OCI-LY1 (cell line): ENCODE results near the gene HIPK3.

ENCODE experiments used
- H2AFZ ChIP-seq: fragments of 200-600 bp; sonication (generic), shearing (Covaris generic); 2 replicates; pipeline ENCODE4 v1.6.0; 2014; ENCODE audit warnings: antibody characterized with exemption, mild to moderate bottlenecking, low read length
- H3F3A ChIP-seq: fragments of 200-600 bp; sonication (generic), shearing (Covaris generic); 2 replicates; pipeline ENCODE4 v1.6.0; 2014; ENCODE audit warnings: mild to moderate bottlenecking, antibody characterized with exemption, low read length, moderate library complexity; ENCODE audit not compliant: insufficient read depth
- H3K27ac ChIP-seq: fragments of 200-600 bp; sonication (generic); 2 replicates; pipeline ENCODE4 v1.5.1; 2014; ENCODE audit warnings: low read length, mixed run types, mild to moderate bottlenecking, low read depth; ENCODE audit not compliant: poor library complexity, severe bottlenecking
- H3K27me3 ChIP-seq: fragments of 200-600 bp; sonication (generic); 2 replicates; pipeline ENCODE4 v1.6.0; 2014; ENCODE audit warnings: antibody characterized with exemption, mild to moderate bottlenecking, low read length, moderate library complexity; ENCODE audit not compliant: insufficient read depth
- H3K36me3 ChIP-seq: fragments of 200-600 bp; sonication (generic); 2 replicates; pipeline ENCODE4 v1.6.1; 2014; ENCODE audit warnings: mild to moderate bottlenecking, antibody characterized with exemption, low read length, moderate library complexity, mixed read lengths; ENCODE audit not compliant: insufficient read depth
- H3K4me1 ChIP-seq: fragments of 200-600 bp; sonication (generic); 2 replicates; pipeline ENCODE4 v1.5.1; 2014; ENCODE audit warnings: mild to moderate bottlenecking, low read length, moderate library complexity; ENCODE audit not compliant: insufficient read depth, severe bottlenecking
- H3K4me2 ChIP-seq: fragments of 200-600 bp; sonication (generic), shearing (Covaris generic); 2 replicates; pipeline ENCODE4 v1.6.1; 2014; ENCODE audit warnings: low read length
- H3K4me3 ChIP-seq: fragments of 200-600 bp; sonication (generic); 2 replicates; pipeline ENCODE4 v1.5.1; 2014; ENCODE audit warnings: low read length, low read depth, mild to moderate bottlenecking, mixed read lengths; ENCODE audit not compliant: poor library complexity, severe bottlenecking
- H3K79me2 ChIP-seq: fragments of 200-600 bp; shearing (Covaris generic); 2 replicates; pipeline ENCODE4 v1.6.1; 2016; ENCODE audit warnings: mixed run types, low read length, mixed read lengths; ENCODE audit not compliant: insufficient read depth
- H3K9ac ChIP-seq: fragments of 200-600 bp; sonication (generic), shearing (Covaris generic); 2 replicates; pipeline ENCODE4 v1.6.1; 2014; ENCODE audit warnings: mild to moderate bottlenecking, low read length, mixed read lengths
- H3K9me2 ChIP-seq: fragments of 200-600 bp; sonication (generic), shearing (Covaris generic); 2 replicates; pipeline ENCODE4 v1.6.1; 2014; ENCODE audit warnings: low read depth, mild to moderate bottlenecking, low read length, mixed read lengths
- H3K9me3 ChIP-seq: fragments of 200-600 bp; shearing (Covaris generic); 2 replicates; pipeline ENCODE4 v1.6.1; 2014; ENCODE audit warnings: low read length, mixed read lengths
- H4K20me1 ChIP-seq: fragments of 200-600 bp; sonication (generic), shearing (Covaris generic); 2 replicates; pipeline ENCODE4 v1.6.0; 2016; ENCODE audit warnings: mild to moderate bottlenecking, low read length; ENCODE audit not compliant: insufficient read depth
- CTCF ChIP-seq: fragments of 200-600 bp; sonication (generic), shearing (Covaris generic); IDR thresholded peaks from 2 replicates; pipeline ENCODE4 v1.5.1; 2017; ENCODE audit warnings: mild to moderate bottlenecking, antibody characterized with exemption, low read length, moderate library complexity, mixed read lengths
- EZH2 ChIP-seq: fragments of 200-600 bp; sonication (generic), shearing (Covaris generic); IDR thresholded peaks from 2 replicates; pipeline ENCODE4 v1.8.0; 2017; ENCODE audit warnings: borderline replicate concordance, mixed run types, mild to moderate bottlenecking, antibody characterized with exemption, low read length, moderate library complexity, mixed read lengths

HIPK3 gene

GRCh38 chr11:33309118-33309517 lies 51.9 kb downstream of the HIPK3 start:
- H3K9me2 ChIP-seq: no peaks in the 10 kb centered on the region
- H3K4me3 ChIP-seq: no peak overlapping the region
- H3K4me2 ChIP-seq: no peak overlapping the region
- no peak for TF ChIP-seq EZH2
- no peak for TF ChIP-seq CTCF
- no peak overlapping the region for H2AFZ ChIP-seq
- H3F3A ChIP-seq: no peaks in the 10 kb centered on the region
- peaks cover 13% of the 10 kb centered on the region for H3K79me2 ChIP-seq
- no peaks in the 10 kb centered on the region for H4K20me1 ChIP-seq
- no peaks in the 10 kb centered on the region for H3K4me1 ChIP-seq
- H3K9ac ChIP-seq: no peak overlapping the region
- H3K27me3 ChIP-seq: no peaks in the 10 kb centered on the region
- no peak overlapping the region for H3K27ac ChIP-seq
- no peaks in the 10 kb centered on the region for H3K9me3 ChIP-seq
- H3K36me3 ChIP-seq: no peaks in the 10 kb centered on the region

- Histone ChIP-seq H3K27ac (no peak overlapping the region), H3K4me3 (no peak overlapping the region), H3K9me2 (no peaks in the 10 kb centered on the region), H3K4me1 (no peaks in the 10 kb centered on the region), H3K4me2 (no peak overlapping the region), H3K36me3 (no peaks in the 10 kb centered on the region), H4K20me1 (no peaks in the 10 kb centered on the region), H3K27me3 (no peaks in the 10 kb centered on the region), H2AFZ (no peak overlapping the region), H3K9me3 (no peaks in the 10 kb centered on the region), H3K79me2 (peaks cover 13% of the 10 kb centered on the region), H3F3A (no peaks in the 10 kb centered on the region), H3K9ac (no peak overlapping the region)
- no peak for TF ChIP-seq EZH2
- TF ChIP-seq CTCF: no peak
These were observed 53.7 kb downstream of the HIPK3 start for GRCh38 chr11:33310720-33311500.

GRCh38 chr11:33311680-33312079 lies 54.5 kb downstream of the HIPK3 start:
- Histone ChIP-seq H3K4me2 (no peak overlapping the region), H3K27ac (no peak overlapping the region), H3K9ac (no peak overlapping the region), H3K9me2 (no peaks in the 10 kb centered on the region), H4K20me1 (no peaks in the 10 kb centered on the region), H3K27me3 (no peaks in the 10 kb centered on the region), H3F3A (no peaks in the 10 kb centered on the region), H3K9me3 (no peaks in the 10 kb centered on the region), H3K36me3 (no peaks in the 10 kb centered on the region), H2AFZ (no peak overlapping the region), H3K4me3 (no peak overlapping the region), H3K79me2 (peaks cover 13% of the 10 kb centered on the region), H3K4me1 (no peaks in the 10 kb centered on the region)
- TF ChIP-seq CTCF (no peak), EZH2 (no peak)
